Amniotic stem cell (primary cell): ENCODE data around the gene IKBKG.
A peak's percentile ranks its signal among the peaks of the same experiment; 100 is the strongest.
"Not testable (repeated sequence)": the region's sequence is repeated elsewhere in the genome, so short reads cannot be mapped to it uniquely, and the experiment has no call there.

ENCODE experiments used
- DNase-seq: peaks from one replicate; lab custom pipeline; 2025; lab: John Stamatoyannopoulos, UW

IKBKG gene

DNA sequence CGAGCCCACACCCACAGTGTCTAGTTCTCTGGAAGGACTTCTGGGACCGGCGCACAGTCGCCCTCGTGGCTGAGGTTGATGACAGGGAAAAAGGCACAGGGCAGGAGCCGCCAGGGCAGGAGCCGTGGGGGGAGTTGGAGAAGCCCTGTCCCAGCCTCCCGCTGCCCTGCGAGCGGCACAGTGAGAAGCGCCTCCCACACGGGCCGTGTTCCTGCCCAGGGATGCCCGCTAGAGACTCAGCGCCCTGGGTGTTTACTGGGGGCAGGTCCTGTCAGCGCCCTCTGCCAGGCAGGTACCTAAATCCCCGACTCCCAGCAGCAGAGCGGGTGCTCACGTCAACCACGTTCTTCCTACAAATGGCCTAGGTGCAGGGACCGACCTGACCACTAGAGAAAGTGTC lies 11.5 kb downstream of the IKBKG start:
- not testable (repeated sequence) for DNase-seq

- not testable (repeated sequence) for DNase-seq
Observed at GRCh38 chrX:154560326-154560725, 12.9 kb downstream of the IKBKG start.

GRCh38 chrX:154562295-154562694 lies 14.9 kb downstream of the IKBKG start:
- DNase-seq = not testable (repeated sequence)

DNA sequence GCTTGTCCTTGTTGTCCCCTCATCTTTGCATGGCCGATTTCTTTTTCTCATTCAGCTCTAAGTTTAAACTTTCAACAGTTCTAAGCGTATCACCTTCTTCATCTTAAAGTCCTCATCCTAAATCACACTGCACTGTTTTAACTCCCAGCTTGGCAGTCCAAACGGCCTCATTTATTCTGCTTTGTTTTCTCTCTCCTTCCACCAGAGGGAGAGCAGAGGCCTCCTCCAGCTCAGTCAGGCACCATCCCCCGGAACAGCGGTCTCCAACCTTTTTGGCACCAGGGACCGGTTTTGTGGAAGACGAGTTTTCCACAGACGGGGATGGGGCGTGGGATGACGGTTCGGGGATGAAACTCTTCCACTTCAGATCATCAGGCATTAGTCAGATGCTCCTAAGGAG lies 22.9 kb downstream of the IKBKG start:
- not testable (repeated sequence) for DNase-seq

DNA sequence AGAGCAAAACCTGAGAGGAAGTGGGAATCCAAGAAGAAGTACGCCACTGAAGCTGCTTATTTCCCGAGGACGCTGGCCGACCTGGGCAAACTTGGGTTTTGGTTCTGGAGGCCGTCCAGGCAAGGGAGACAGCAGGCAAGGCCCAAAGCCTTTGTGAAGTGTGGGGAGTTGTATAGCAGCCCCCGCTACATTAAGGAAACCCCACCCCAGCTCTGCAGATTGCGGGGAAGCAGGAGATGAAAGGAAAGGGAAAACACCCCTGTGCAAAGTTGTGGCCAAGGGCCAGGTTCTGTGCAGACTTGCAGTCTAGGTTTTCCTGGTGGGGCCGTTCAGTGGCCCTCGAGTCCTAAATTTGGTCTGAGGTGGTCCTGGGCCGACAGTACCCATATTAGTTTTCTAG lies 25.6 kb downstream of the IKBKG start:
- DNase-seq = not testable (repeated sequence)

DNA sequence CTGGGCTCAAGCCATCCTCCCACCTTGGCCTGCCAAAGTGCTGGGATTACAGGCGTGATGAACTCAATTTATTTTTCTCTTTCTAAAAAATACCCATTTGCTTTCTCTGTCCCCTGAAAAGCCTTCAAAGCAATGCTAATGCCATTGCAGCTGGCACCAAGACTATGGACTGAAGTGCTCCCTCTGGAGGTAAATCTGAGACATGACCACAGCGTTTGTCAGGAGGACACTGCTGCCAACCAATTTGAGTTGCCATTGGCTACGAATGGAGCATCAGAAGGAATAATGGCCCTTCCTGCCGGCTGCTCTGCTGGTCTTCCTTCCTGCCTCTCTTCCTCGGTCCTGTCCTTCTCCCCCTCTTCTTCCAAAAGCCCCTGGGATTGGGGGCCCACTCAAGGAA lies 27.7 kb downstream of the IKBKG start:
- not testable (repeated sequence) for DNase-seq

- not testable (repeated sequence) for DNase-seq
Observed at GRCh38 chrX:154582994-154583393, 35.6 kb downstream of the IKBKG start.

DNA sequence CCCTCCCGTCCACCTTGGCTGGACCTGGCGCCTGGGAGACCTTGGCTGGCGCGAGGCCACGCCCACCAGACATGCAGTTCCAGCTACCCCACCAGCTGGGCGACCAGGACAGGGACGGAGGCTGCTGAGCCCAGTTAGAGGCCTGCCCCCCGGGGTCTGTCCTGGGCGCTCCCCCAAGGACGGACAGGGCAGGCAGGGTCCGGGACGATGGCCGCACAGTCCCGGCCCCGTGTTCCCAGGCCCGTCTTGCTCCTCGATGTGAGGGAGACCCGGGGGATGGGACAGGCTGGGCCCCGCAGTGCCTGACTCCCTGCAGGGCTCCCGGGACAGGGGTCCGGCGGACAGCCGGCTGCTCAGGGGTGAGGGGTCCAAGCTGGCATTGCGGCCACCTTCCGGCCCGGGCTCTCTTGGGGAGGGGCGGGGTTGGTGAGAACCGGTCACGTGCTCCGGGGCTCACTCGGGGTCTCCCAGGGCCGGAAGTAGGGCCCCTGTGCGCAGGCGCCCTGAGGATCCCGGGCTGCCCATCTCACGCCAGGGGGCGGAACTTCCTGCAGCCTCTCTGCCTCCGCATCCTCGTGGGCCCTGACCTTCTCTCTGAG lies 37.3 kb downstream of the IKBKG start, which contains the start of gene CTAG1A:
TSS of gene CTAG1A (plus strand) at position 549 of the 599 bp plus-strand sequence. CDS start 74 bp downstream, outside the sequence.
- DNase-seq = not testable (repeated sequence)

- DNase-seq = not testable (repeated sequence)
Observed at GRCh38 chrX:154590415-154590814, 43.0 kb downstream of the IKBKG start.

- DNase-seq = no peak
Observed at GRCh38 chrX:154592505-154592904, 45.1 kb downstream of the IKBKG start.

GRCh38 chrX:154593201-154593600 lies 45.8 kb downstream of the IKBKG start:
- no peak for DNase-seq

DNA sequence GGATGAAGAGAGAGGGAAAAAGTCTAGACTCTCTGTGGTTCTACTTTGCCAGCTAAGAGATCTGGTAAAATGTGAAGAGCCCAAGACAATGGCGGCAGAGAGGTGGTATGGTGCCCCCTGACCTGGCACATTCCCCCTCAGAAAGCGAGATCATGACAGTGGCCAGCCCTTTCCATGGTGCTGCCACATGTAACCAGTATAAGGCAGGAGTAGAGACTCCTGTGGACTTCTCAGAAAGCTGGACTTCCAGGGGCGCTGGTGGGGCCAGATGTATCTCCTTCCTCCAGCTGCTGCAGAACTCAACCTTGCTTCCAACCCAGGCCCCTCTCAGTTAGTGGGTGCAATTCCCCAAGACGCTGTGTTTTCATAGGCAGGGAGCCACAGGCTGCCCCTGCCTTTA lies 47.1 kb downstream of the IKBKG start:
- DNase-seq = no peak

DNA sequence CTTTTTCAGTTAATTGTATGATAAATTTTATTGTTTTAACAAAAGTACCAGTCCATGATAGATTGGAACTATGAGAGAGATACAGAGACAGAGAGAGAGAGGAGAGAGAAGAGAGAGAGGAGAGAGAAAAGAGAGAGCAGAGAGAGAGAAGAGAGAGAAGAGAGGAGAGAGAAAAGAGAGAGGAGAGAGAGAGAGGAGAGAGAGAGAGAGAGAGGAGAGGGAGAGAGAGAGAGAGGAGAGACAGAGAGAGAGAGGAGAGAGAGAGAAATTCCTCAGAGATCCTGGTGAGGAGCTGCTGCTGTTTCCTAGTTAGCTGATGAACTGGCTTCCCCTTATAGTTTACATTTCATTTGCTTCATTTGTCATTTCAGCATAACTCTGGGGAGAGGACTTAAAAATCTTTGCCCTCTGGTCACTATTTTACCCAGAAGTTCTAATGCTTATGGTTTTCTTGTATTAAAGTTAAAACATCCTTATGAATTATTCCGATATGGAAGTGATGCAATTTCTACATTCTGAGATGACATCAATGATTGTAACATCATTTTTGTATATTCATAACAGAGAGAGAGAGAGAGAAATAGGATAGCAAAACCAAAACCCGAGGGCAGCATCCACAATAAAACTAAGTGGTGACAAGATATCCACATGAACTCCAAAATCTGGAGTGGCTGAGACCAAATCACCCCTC lies 48.3 kb downstream of the IKBKG start:
- DNase-seq = no peak

DNA sequence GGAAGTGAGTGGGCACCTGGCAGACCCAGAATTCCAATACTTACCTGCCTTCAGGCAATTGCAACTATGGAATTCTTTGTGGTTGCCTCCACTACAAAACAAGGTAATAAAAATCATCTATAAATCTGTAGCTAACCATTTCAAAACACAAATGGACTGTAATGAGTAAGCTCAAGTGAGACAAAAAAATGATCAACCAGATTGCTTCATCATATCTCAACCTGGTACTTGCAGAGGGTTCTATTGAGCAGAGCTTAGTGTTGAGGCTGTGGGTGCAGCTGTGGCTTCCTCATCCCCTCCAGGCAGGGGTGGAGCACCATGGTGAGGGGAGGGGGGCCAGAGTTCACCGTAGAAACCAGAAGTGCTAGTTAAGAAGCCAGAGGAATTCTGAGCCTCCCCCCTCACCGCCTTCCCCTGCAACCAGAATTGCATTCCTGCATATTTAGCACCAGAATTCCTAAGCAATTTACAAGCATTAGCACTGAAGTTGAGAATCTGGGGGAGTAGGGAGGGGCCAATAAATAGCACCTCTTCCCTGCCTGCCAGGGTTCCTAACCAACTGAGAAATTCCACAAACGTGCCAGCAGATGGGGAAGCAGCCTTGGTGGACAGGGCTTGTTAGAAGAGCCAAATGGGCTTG lies 49.0 kb downstream of the IKBKG start:
- DNase-seq = no peak

GRCh38 chrX:154597221-154597620 lies 49.8 kb downstream of the IKBKG start:
- DNase-seq = no peak

DNA sequence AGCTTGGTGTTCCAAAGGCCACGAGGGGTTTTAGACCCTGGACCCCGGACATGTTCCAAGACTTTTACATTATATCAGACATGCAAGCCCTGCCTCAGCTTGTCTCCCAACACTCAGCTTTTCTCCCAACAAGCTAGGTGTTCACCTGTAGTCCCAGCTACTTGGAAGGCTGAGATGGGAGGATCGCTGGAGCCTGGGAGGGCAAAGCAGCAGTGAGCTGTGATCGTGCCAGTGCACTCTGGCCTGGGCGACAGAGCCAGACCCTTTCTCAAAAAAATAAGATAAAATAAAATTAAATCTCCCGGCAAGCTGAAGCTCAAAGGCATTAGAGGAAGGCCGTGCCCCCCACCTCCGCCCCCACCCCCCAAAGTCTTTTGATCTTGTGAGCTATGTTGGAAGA lies 51.2 kb downstream of the IKBKG start:
- no peak for DNase-seq

GRCh38 chrX:154599531-154599930 lies 52.1 kb downstream of the IKBKG start:
- no peak for DNase-seq

DNA sequence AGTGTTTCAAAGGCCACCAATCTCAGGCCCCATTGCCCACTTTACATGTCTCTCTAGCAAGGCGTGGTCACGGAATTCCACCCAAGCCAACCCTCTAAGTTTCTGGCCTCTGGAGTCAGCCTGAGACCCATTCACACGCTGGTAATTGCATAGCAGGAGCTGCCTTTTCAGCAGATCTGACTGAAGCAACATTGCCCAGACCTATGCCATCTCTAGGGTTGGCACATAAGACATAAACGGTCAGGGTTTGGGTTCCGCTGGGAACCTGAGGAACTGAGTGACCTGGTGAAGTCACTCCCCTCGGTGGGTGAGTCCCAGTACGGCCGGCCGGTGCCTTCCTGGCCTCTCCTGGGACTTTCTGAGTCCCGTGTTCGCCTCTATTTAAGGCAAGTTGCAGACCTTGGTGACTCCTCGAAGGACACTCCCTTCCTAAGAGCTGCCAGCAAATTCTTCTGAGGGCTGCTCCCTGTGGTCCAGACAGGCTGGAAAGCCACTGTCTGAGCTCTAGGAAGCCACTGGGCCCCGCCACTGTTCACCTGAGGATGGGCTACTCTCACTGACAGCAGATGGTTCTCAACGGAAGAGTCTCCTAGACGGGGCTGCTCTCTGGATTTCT lies 53.4 kb downstream of the IKBKG start:
- DNase-seq = no peak

DNA sequence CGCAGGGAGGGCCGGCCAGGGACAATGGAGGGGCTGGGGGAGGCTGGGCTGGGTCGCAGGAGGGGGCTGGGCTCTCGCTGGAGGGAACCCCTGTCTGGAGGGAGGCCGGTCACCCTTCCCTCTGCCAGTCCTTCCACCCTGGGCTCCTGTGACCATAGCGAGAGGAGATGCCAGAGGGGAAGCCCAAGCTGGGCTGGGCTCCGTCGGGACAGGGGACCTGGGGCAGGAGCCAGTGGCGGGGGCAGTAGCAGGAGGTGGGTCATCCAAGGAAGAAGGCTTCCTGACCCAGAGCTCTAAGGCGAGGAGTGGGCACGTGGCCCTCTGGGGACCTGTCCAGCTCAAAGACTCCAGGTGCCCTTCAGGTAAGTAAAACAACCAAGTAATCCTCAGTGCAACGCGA lies 54.8 kb downstream of the IKBKG start:
- DNase-seq = no peak

- DNase-seq = no peak
Observed at GRCh38 chrX:154602766-154603437, 55.5 kb downstream of the IKBKG start.

GRCh38 chrX:154603438-154604430 lies 56.3 kb downstream of the IKBKG start:
- peak; percentile 51 for DNase-seq
